ENCODE data around the gene MGMT.

MGMT gene

DNA sequence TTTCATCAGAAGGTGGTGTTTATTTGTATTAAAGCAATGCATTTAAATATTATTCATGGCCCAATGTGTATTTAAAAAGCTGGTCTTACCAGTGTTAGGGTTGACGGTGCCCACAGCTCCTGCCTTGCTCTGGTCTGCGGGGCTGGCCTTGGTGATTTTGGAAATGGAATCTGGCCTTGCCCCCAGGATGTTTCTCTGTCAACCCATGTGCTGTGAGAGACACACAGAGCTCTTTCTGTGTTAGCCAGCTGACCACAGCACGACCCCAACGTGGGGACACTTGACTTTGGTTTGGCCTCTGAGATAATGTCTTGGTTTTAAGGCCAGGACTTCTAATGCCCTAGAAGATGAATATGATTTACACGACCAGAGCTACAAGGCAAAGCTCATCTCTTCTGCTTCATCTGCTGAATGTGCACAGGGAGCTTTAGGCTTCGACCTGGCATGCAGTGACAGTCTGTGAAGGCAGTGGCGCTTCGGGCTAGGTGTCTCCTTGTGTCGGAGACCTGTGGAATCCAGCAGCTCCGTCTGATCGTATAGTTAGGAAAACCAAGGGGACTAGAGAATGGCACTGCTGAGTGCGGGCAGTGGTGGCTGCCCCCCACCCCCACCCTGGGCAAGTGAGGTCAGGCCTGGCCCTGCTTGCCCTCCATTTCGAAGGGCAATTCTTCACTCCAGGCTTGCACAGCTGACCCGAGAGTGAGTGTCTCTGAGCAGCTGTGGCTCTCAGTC, 250.9 kb downstream of the MGMT start:
- no peak for DNase-seq

DNA sequence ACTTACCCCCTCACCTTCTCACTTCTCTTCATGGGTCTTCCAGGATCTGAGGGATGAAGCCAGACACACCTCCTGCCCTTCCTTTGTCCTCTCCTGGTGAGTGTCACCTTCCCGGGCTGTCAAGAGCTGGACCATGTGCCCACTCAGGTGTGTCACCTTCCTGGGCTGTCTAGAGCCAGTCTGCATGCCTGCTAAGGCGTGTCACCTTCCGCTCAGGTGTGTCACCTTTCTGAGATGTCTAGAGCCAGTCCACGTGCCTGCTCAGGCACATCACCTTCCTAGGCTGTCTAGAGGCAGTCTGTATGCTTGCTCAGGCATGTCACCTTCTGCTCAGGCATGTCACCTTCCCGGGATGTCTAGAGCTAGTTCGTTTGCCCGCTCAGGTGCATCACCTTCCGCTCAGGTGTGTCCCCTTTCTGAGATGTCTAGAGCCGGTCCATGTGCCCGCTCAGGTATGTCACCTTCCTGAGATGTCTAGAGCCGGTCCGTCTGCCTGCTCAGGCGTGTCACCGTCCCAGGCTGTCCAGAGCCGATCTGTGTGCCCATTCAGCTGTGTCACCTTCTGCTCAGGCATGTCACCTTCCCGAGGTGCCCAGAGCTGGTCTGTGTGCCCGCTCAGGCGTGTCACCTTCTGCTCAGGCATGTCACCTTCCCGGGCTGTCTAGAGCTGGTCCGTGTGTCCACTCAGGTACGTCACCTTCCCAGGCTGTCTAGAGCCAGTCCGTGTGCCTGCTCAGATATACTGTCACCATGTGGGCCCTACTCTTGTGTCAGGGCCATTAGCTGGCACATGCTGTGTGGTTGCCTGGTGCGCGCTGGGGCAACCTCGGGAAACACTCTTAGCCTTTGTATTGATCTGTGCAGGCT, 251.7 kb downstream of the MGMT start:
- DNase-seq: no peak

DNA sequence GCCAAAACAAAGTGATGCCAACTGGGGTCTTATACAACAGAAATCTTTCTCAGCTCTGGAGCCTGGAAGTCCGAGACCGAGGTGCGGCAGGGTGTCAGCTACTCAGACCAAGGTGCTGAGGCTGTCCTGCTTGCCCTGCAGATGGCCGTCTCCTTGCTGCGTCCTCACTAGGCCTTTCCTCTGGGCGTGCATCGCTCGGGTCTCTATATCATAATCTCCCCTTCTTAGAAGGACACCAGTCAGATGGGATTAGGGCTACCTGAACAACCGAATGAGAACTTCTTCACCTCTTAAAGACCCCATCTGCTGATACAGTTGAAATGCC, 252.3 kb downstream of the MGMT start:
- DNase-seq: no peak

DNA sequence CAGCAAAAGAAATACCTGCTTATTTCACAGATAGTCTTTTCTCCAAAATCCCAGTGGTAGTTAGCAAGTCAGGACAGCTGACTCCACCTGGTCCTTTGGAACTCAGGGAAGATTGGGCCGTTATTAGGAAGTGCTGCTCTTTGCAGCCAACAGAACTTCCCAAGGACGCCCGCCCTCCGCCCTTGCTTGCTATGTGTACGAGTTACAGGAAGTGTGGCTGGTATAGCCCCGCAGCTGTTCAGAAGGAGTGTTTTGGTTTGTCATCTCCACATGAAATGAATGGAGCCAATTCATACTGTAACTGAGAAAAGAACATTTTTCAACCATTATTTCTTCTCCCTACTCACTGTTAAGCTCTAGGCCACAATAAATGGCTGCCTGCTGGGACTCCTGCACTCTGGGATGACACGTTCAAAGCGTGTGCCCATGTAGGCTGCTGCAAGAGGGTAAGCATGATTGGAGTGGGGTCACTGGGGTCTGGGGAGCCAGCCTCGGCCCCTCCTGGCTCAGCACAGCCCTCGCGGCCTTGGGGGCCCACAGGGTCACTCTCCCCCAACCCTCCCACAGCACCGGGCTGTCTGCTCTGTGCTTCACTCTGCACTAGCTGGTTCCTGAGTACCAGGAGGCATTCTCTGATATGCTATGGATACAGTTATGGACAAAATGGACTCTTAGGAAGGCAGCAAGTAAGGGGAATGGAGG, 253.0 kb downstream of the MGMT start:
- no peak for DNase-seq

- no peak for DNase-seq
These were observed 258.0 kb downstream of the MGMT start for GRCh38 chr10:129725011-129725410.

- DNase-seq: no peak
These were observed 258.4 kb downstream of the MGMT start for GRCh38 chr10:129725482-129725881.

GRCh38 chr10:129725890-129726631, 259.0 kb downstream of the MGMT start:
- DNase-seq: no peak

- no peak for DNase-seq
These were observed 260.0 kb downstream of the MGMT start for GRCh38 chr10:129727071-129727470.

DNA sequence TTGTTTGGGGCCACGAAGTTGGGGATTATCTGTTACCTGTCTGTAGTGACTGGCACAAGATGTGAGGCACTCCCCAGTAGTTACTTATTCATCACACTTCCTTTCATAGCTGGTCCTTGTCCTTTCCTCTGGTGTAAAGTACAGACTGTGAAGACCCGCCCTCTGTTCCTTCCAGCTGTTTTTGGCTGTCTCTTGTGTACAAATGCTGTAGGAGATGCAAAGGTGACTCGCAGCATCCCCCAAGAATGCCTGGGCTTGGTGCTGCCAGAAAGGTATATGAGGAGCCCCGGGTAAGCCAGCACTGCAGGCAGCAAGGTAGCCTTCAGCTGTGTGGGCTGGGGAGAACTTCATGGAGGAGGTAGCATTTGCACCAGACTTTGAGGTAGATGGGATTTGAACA, 260.5 kb downstream of the MGMT start:
- no peak for DNase-seq

DNA sequence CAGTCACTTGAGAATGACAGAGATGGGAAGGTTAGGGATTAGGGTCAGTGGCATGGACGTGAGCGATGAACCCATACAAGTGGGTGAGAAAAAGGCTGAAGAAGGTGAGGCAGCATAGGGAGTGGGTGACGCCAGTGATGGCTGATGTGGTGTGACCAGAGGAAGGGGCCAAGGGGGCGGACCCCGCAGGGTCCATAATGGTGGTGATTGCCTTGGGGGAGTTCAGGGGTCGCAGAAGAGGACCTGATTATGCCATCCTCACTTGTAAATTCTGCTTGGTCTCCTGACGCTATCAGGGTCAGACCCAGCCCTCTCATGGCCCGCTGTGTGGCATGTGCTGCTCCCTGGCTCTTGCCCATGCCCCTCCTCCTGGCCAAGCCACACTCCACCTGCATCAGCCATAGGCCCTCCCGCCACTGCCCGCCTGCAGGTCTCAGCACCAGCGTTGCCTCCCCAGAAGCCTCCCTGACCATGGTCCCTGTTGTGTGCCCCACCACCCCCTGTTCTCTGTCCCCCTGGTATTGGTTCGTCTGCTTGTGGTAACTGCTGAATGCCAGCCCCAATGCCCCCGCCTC, 261.3 kb downstream of the MGMT start:
- no peak for DNase-seq

DNA sequence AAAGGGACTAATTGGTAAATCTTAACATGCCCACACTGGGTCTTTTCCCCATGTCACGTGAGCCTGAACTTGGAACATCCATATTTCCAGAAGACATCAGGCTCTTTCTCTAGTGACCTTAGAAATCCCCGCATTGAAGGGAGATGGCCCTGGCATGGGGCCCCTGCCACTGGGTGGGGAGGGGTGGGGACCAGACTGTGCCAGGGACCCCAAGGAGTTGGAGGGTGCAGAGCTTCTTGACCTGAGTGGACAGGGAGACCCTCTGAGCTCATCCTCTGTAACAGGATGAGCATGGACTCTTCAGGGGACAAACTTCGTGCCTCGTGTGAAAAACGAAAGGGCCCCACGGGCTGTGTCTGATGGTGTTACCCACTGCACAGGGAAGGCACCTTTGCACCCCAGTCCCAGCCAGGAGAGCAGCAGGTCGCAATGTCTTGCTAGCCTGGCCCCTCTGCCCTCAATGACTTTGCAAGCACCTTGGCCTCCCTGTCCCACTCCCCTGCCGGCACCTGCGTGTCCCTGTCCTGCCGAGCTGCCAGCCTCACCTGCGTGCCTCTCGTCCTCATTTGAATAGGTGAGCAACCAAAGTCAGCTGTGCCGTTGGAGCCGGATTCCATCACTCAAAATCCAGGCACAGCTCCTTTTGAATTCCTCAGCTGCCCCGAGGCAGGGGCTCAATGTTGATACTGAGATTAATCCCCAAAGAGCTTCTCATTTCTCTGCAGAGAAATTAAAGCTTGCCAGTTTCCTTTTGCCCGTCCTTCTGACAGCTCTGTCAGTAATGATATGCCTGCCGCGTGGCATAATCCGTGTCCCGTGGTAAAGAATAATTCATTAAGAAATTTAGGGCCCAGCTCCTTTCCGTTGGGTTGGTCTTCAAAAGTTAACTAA, 262.1 kb downstream of the MGMT start:
- DNase-seq: no peak

- DNase-seq: no peak
These were observed 263.4 kb downstream of the MGMT start for GRCh38 chr10:129730272-129730992.

GRCh38 chr10:129730993-129731325, 263.9 kb downstream of the MGMT start:
- DNase-seq: no peak

DNA sequence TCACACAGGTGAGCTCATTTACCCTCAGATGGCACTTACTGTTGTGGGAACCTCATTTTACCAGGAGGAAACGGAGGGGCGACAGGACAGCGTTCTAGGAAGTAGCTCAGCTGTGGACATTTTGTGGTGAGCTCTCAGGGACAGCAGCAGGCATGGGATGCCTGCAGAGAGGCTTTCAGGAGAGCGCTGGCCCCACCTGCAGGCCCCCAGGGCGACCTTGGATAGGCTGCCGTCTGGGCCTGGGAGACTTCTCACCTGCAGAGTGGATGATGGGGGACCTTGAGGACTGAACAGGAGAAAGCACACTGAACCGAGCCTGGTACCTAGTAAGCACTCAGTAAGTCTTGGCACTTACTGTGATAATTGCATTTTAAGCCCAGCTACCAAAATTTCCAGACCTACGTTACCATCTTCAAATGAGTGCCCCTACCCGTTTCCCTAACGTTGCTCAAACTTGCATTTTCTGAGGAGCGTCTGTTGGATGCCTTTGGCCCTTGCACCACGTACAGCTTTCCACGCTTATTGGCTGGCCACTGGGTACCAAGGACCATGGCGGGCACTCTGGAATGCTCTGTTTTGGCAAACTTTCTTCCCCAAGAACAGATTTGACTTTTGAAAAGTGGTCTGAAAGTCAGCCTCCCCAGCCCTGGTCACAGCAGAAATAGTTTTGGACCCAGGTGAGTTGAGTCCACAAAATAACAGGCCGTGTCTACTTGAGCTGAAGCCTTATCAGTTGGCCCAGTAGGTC, 273.7 kb downstream of the MGMT start:
- DNase-seq: no peak

DNA sequence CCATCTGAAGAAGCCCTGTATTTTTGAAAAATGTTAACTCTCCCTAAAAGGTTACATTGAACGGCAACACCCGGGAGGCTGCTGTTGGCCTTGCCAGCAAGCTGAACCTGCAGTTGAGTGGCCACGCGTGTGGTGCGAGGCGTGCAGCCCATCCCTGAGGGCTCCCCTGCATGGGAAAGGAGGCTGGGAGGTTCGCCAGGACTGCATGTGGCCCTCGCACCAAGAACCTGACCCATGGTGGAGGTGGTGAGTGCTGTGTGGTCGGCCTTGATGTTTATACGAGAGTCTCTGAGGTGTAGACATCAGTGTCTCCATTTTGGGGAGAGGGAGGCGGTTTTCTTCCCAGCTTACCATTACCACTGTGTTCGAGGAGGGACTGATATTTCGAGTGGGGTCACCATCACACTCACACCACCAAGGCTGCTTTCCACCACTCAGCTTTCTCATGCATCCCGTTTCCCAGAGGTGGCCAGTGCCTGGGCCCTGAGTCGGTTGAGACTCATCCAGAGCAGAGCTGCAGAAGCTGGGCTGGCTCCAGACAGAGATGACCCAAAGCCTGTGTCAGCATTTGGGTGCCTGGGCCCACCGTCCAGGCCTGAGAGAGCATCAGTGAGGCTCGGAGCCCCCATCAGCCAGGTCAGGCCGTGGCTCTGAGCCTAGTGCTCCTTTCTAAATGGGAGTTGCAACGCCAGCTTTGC, 274.4 kb downstream of the MGMT start:
- DNase-seq: no peak

GRCh38 chr10:129741978-129742741, 275.1 kb downstream of the MGMT start:
- no peak for DNase-seq

GRCh38 chr10:129742742-129743550, 275.9 kb downstream of the MGMT start:
- no peak for DNase-seq

DNA sequence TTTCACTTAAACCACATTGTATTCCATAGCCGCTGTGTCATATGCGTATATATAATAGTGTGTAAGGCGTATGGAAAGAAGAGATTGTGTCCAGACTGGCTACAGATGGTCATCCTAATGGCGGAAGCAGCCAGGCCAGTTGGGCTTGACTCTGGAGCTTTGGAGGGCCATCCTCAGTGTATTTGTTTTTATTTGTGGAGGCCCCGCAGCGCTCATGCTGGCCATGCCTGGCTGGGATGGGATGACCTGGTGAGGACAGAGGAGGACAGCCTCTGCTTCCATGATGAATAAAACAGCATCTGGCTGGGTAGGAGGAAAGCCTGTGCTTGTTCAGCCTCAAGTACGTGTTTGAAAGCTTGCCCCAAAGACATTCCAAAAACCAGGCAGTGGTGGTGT, 276.7 kb downstream of the MGMT start:
- no peak for DNase-seq
